HG02981 (cell line): Measurements from ENCODE around the gene ZIC2.
"Not testable (repeated sequence)": the region's sequence is repeated elsewhere in the genome, so short reads cannot be mapped to it uniquely, and the experiment has no call there.

Source experiments
- ATAC-seq: cut with Tn5 transposase; IDR thresholded peaks from one replicate; pipeline ENCODE4 v1.9.1; 2021; ENCODE audit warnings: mild to moderate bottlenecking, moderate library complexity; ENCODE audit not compliant: unreplicated experiment

ZIC2 gene

GRCh38 chr13:99981735-99982035, at the start of gene ZIC2:
TSS of gene ZIC2 (plus strand) at chr13:99981784. CDS start at chr13:99982065, 281 bp downstream.
- ATAC-seq, result no peak

- no peak for ATAC-seq
Measured at GRCh38 chr13:99932912-99933311, 48.7 kb upstream of the ZIC2 start.

GRCh38 chr13:99935772-99936171, 45.8 kb upstream of the ZIC2 start:
- no peak for ATAC-seq

GRCh38 chr13:99938635-99939034, 42.9 kb upstream of the ZIC2 start:
- no peak for ATAC-seq

- no peak for ATAC-seq
Measured at GRCh38 chr13:99941086-99941485, 40.5 kb upstream of the ZIC2 start.

GRCh38 chr13:99941911-99942310, 39.7 kb upstream of the ZIC2 start:
- no peak for ATAC-seq

GRCh38 chr13:99944102-99944501, 37.5 kb upstream of the ZIC2 start:
- ATAC-seq, result no peak

- no peak for ATAC-seq
Measured at GRCh38 chr13:99944606-99945005, 37.0 kb upstream of the ZIC2 start.

GRCh38 chr13:99945515-99945914, 36.1 kb upstream of the ZIC2 start:
- ATAC-seq, result not testable (repeated sequence)

- ATAC-seq, result no peak
Measured at GRCh38 chr13:99947666-99948065, 33.9 kb upstream of the ZIC2 start.

- ATAC-seq, result no peak
Measured at GRCh38 chr13:99948411-99948810, 33.2 kb upstream of the ZIC2 start.

GRCh38 chr13:99948907-99949678, 32.5 kb upstream of the ZIC2 start:
- no peak for ATAC-seq

GRCh38 chr13:99949679-99950413, 31.7 kb upstream of the ZIC2 start:
- no peak for ATAC-seq

- not testable (repeated sequence) for ATAC-seq
Measured at GRCh38 chr13:99951666-99952065, 29.9 kb upstream of the ZIC2 start.

- ATAC-seq, result no peak
Measured at GRCh38 chr13:99953138-99953755, 28.3 kb upstream of the ZIC2 start.

GRCh38 chr13:99955107-99955746, 26.4 kb upstream of the ZIC2 start:
- ATAC-seq, result no peak

- ATAC-seq, result no peak
Measured at GRCh38 chr13:99955747-99956472, 25.7 kb upstream of the ZIC2 start.

GRCh38 chr13:99956473-99957349, 24.9 kb upstream of the ZIC2 start:
- no peak for ATAC-seq

- ATAC-seq, result no peak
Measured at GRCh38 chr13:99958406-99959126, 23.0 kb upstream of the ZIC2 start.
